Measurements from ENCODE around the gene AHDC1. TPM values are rescaled to one million over a fixed set of nuclear protein-coding genes. Genes with fewer than 3 reads are reported as not detected.

Gene AHDC1
- total and polyA plus RNA-seq, 8 donors, result 5.8 to 95.0 (median 19.7) TPM

- WGBS, 5 donors, result 25 to 51% (median 39%) methylated on average over 10 to 11 of the region's 11 CpGs
- Histone ChIP-seq H3K27ac (peak overlapping the region in 4 of 5 donors; percentile 28 to 86 (median 71)), H3K4me1 (peaks cover 24 to 63% (median 45%) of the 10 kb centered on the region in 4 donors), H3K4me3 (no peak overlapping the region), H3K27me3 (no peaks in the 10 kb centered on the region), H3K36me3 (peaks cover 14 to 33% (median 28%) of the 10 kb centered on the region in 4 donors), H3K9me3 (no peaks in the 10 kb centered on the region)
- TF ChIP-seq POLR2A (IDR thresholded peaks at IDR 0.05) (no peak), EP300 (IDR thresholded peaks at IDR 0.05) (no peak), POLR2AphosphoS5 (IDR thresholded peaks at IDR 0.05) (no peak)
- peak in 1 of 2 donors; percentile 88 for DNase-seq
- intact Hi-C loops (cut with DNase I; ENCODE audit: low total_unique reads), result no loop called here
Observed at GRCh38 chr1:27536767-27537166, 67.2 kb downstream of the AHDC1 start.

- intact Hi-C loops (cut with DNase I; ENCODE audit: low total_unique reads), result no loop called here
- H3K4me3 ChIP-seq, result no peak overlapping the region
Observed at GRCh38 chr1:27536010-27536757, 67.8 kb downstream of the AHDC1 start.

GRCh38 chr1:27535386-27535785, 68.6 kb downstream of the AHDC1 start:
- H3K27ac ChIP-seq, result peak overlapping the region in 4 of 5 donors; percentile 39 to 86 (median 71)
- peaks cover 12 to 33% (median 28%) of the 10 kb centered on the region in 4 donors for H3K36me3 ChIP-seq
- intact Hi-C loops (cut with DNase I; ENCODE audit: low total_unique reads), result no loop called here
- H3K4me3 ChIP-seq, result no peak overlapping the region
- H3K4me1 ChIP-seq, result peaks cover 22 to 50% (median 41%) of the 10 kb centered on the region in 4 donors
- H3K27me3 ChIP-seq, result no peaks in the 10 kb centered on the region
- H3K9me3 ChIP-seq, result no peaks in the 10 kb centered on the region
- no peak for DNase-seq
- TF ChIP-seq POLR2A (IDR thresholded peaks at IDR 0.05) (no peak), POLR2AphosphoS5 (IDR thresholded peaks at IDR 0.05) (no peak), EP300 (IDR thresholded peaks at IDR 0.05) (no peak)
- TF ChIP-seq, protein P1, sequence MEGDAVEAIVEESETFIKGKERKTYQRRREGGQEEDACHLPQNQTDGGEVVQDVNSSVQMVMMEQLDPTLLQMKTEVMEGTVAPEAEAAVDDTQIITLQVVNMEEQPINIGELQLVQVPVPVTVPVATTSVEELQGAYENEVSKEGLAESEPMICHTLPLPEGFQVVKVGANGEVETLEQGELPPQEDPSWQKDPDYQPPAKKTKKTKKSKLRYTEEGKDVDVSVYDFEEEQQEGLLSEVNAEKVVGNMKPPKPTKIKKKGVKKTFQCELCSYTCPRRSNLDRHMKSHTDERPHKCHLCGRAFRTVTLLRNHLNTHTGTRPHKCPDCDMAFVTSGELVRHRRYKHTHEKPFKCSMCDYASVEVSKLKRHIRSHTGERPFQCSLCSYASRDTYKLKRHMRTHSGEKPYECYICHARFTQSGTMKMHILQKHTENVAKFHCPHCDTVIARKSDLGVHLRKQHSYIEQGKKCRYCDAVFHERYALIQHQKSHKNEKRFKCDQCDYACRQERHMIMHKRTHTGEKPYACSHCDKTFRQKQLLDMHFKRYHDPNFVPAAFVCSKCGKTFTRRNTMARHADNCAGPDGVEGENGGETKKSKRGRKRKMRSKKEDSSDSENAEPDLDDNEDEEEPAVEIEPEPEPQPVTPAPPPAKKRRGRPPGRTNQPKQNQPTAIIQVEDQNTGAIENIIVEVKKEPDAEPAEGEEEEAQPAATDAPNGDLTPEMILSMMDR (IDR thresholded peaks at IDR 0.05), result no peak
- WGBS, 5 donors, result 21 to 37% (median 23%) methylated on average over 2 of the region's 2 CpGs

More at GRCh38 chr1:27536010-27536757, 67.8 kb downstream of the AHDC1 start:
- Histone ChIP-seq H3K27ac (peak overlapping the region in 4 of 5 donors; percentile 39 to 86 (median 71)), H3K4me1 (peaks cover 22 to 57% (median 43%) of the 10 kb centered on the region in 4 donors), H3K27me3 (no peaks in the 10 kb centered on the region), H3K36me3 (peaks cover 14 to 33% (median 28%) of the 10 kb centered on the region in 4 donors), H3K9me3 (no peaks in the 10 kb centered on the region)
- DNase-seq, result no peak
- 61 to 82% (median 72%) methylated on average over 11 to 15 of the region's 15 CpGs for WGBS, 5 donors
- TF ChIP-seq, protein P1 (IDR thresholded peaks at IDR 0.05), result no peak
- TF ChIP-seq EP300 (IDR thresholded peaks at IDR 0.05) (no peak), POLR2A (IDR thresholded peaks at IDR 0.05) (no peak), POLR2AphosphoS5 (IDR thresholded peaks at IDR 0.05) (no peak)

DNA sequence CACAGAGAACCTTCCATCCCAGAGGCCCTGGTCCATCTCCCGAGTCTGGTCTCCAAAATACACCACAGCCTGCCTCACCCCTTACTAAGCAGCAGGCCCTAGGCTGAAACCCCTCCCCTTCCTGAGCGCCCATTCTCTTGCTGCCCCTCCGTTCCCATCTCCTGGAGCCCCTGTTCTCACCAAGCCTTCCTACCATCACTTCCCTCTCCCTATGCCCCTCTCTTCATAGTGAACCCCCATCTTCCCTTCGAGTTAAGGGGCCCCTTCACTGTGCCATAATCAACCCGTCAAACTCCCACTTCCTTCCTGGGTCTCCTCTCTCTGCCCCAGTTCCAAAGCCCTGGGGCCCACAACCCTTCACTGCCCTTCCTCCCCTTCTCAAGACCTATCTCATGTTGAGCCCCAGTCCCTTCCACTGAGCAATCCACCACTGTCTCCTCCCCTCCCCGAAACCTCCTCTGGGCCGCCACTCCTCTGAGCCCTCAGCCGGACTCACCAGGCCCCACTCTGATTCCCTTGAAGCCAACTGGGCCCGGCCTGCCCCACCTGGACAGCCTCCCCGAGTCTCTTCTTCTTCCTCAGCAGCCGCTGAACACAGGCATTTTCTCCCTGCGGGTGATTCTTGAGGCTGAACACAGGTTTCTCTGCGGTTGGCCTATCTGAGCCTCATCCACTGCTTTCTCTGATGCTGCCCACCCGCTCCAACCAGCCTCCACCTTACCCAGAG, 71.8 kb downstream of the AHDC1 start:
- no peak for TF ChIP-seq POLR2AphosphoS5 (IDR thresholded peaks at IDR 0.05)
- TF ChIP-seq EP300 (IDR thresholded peaks at IDR 0.05), result no peak
- TF ChIP-seq, protein P1 (IDR thresholded peaks at IDR 0.05), result no peak
- TF ChIP-seq POLR2A (IDR thresholded peaks at IDR 0.05), result no peak
- intact Hi-C loops (cut with DNase I; ENCODE audit: low total_unique reads), result no loop called here
- H3K36me3 ChIP-seq, result peaks cover 10 to 33% (median 26%) of the 10 kb centered on the region in 4 donors
- no peak overlapping the region for H3K4me3 ChIP-seq
- DNase-seq, result no peak
- H3K4me1 ChIP-seq, result peaks cover 36 to 52% (median 44%) of the 10 kb centered on the region in 4 donors
- no peaks in the 10 kb centered on the region for H3K9me3 ChIP-seq
- H3K27ac ChIP-seq, result peak overlapping the region in 1 of 5 donors; percentile 93
- WGBS, 5 donors, result 86 to 90% (median 89%) methylated on average over 14 of the region's 14 CpGs
- no peaks in the 10 kb centered on the region for H3K27me3 ChIP-seq

All from stomach (tissue), 9 donors.